Vagina (tissue), 2 donors: ENCODE results near the gene REG1B.

ENCODE experiments used
- CTCF ChIP-seq, 3 experiments: fragments of 450-650 bp in 2 of 3; fragments of 200-600 bp in 1 of 3; sonication (generic) in 1 of 3; IDR thresholded peaks; one replicate each; pipeline ENCODE4 v1.5.1; 2017 to 2019; ENCODE audit warnings: antibody characterized with exemption in 3 of 3, mild to moderate bottlenecking in 2 of 3, moderate library complexity in 2 of 3
- POLR2AphosphoS5 ChIP-seq, 2 donors: sonication (generic); formaldehyde crosslinking; IDR thresholded peaks; one replicate each; pipeline ENCODE4 v1.9.0; 2017; ENCODE audit warnings: antibody characterized with exemption in 2 of 2, mild to moderate bottlenecking in 2 of 2, low read depth in 1 of 2; ENCODE audit not compliant: insufficient read depth in 1 of 2

- no peak for TF ChIP-seq CTCF (IDR thresholded peaks at IDR 0.05)
- TF ChIP-seq POLR2AphosphoS5 (IDR thresholded peaks at IDR 0.05; ENCODE audit: insufficient read depth in 1 of 2, low read depth in 1 of 2) = no peak
Measured at GRCh38 chr2:79086255-79086654, 1.5 kb downstream of the REG1B start.
